Esophagus muscularis mucosa (tissue), 4 donors: Measurements from ENCODE around the gene POU2F1. TPM values are rescaled to one million over a fixed set of nuclear protein-coding genes. Genes with fewer than 3 reads are reported as not detected.

ENCODE experiments used
- DNase-seq: peaks from one replicate; pipeline ENCODE4 v3.0.0-alpha.2; 2017; ENCODE audit errors: extremely low spot score
- H3K27ac ChIP-seq, 4 donors: fragments of 200-600 bp; sonication (generic); replicated peaks in 1 of 4; 1 replicate in 3 of 4; 2 replicates in 1 of 4; pipeline ENCODE4 v1.5.1; 2016 to 2019; ENCODE audit warnings: mild to moderate bottlenecking in 1 of 4
- H3K27me3 ChIP-seq, 4 donors: fragments of 200-600 bp; sonication (generic); one replicate each; pipeline versions ENCODE4 v1.5.1 to v1.6.0; 2016 to 2019
- H3K36me3 ChIP-seq, 4 donors: fragments of 200-600 bp; sonication (generic); one replicate each; pipeline ENCODE4 v1.5.1; 2016 to 2019
- H3K4me1 ChIP-seq, 4 donors: fragments of 200-600 bp; sonication (generic); one replicate each; pipeline ENCODE4 v1.5.1; 2016 to 2019
- H3K4me3 ChIP-seq, 4 donors: fragments of 200-600 bp; sonication (generic); 1 replicate in 2 of 4; 2 replicates in 2 of 4; pipeline ENCODE4 v1.5.1; 2016 to 2019; ENCODE audit warnings: mild to moderate bottlenecking in 4 of 4, moderate library complexity in 1 of 4
- H3K9me3 ChIP-seq, 4 donors: fragments of 200-600 bp; sonication (generic); 1 replicate in 3 of 4; 2 replicates in 1 of 4; pipeline ENCODE4 v1.5.1; 2016 to 2019
- CTCF ChIP-seq, 3 experiments: fragments of 200-600 bp in 2 of 3; fragments of 450-650 bp in 1 of 3; sonication (generic) in 2 of 3; IDR thresholded peaks; one replicate each; pipeline ENCODE4 v1.5.1; 2017 to 2019; ENCODE audit warnings: antibody characterized with exemption in 3 of 3, mild to moderate bottlenecking in 2 of 3, moderate library complexity in 1 of 3
- EP300 ChIP-seq: sonication (generic); formaldehyde crosslinking; IDR thresholded peaks from one replicate; pipeline ENCODE4 v1.6.1; 2017; ENCODE audit warnings: antibody characterized with exemption
- POLR2A ChIP-seq: fragments of 450-650 bp; IDR thresholded peaks from one replicate; pipeline ENCODE4 v1.6.1; 2017; ENCODE audit warnings: antibody characterized with exemption, moderate library complexity, mild to moderate bottlenecking, low read depth
- POLR2AphosphoS5 ChIP-seq, 2 donors: sonication (generic); formaldehyde crosslinking; IDR thresholded peaks; one replicate each; pipeline ENCODE4 v1.6.1; 2017; ENCODE audit warnings: antibody characterized with exemption in 2 of 2
- WGBS: methylation state at CpG from one replicate; pipeline ENCODE4 v1.1.5; 2018; 5-methylcytosine and 5-hydroxymethylcytosine counted together
- intact Hi-C: fragments of 100-400 bp; cut with DNase I; formaldehyde crosslinking; loops from one replicate; pipeline ENCODE4 v1.15.1; 2023
- total RNA-seq, 4 donors: library from RNA; depleted of rRNA; stranded (reverse); fragments of >200 nt; gene quantifications; one replicate each; pipeline versions ENCODE4 v1.1.0 to v1.2.1, GENCODE V29; 2016

The POU2F1 gene
- total RNA-seq, 4 donors from 2014 or later: 7.3 to 13.4 (median 10.4) TPM

GRCh38 chr1:167441222-167441621, 220.5 kb downstream of the POU2F1 start:
- no peak for DNase-seq
- peaks cover 7 to 13% (median 10%) of the 10 kb centered on the region in 4 donors for H3K4me1 ChIP-seq
- no peak overlapping the region for H3K4me3 ChIP-seq
- TF ChIP-seq POLR2A (no peak), EP300 (no peak), CTCF (IDR thresholded peaks at IDR 0.05) (no peak), POLR2AphosphoS5 (IDR thresholded peaks at IDR 0.05) (no peak)
- intact Hi-C loops: loop anchor here (5.0 to 10.0 kb wide), 2 partner anchors 174 to 536 kb away; no protein-coding TSS in a partner anchor
- H3K27ac ChIP-seq: no peak overlapping the region
- peaks cover 0 to 24% (median 4%) of the 10 kb centered on the region in 4 donors for H3K27me3 ChIP-seq
- H3K9me3 ChIP-seq: no peaks in the 10 kb centered on the region
- WGBS: 88% methylated on average over 3 of the region's 3 CpGs
- H3K36me3 ChIP-seq: no peaks in the 10 kb centered on the region

GRCh38 chr1:167442142-167442848, 221.6 kb downstream of the POU2F1 start:
- Histone ChIP-seq H3K36me3 (no peaks in the 10 kb centered on the region), H3K9me3 (no peaks in the 10 kb centered on the region), H3K27me3 (peaks cover 0 to 24% (median 4%) of the 10 kb centered on the region in 4 donors), H3K27ac (no peak overlapping the region), H3K4me1 (peaks cover 7 to 13% (median 10%) of the 10 kb centered on the region in 4 donors), H3K4me3 (no peak overlapping the region)
- no peak for TF ChIP-seq EP300
- peak; percentile 79 to 91 (median 79) for TF ChIP-seq CTCF (IDR thresholded peaks at IDR 0.05)
- WGBS: 52% methylated on average over 12 of the region's 12 CpGs
- intact Hi-C loops: loop anchor here (2.0 to 10.0 kb wide), 3 partner anchors 175 to 537 kb away; no protein-coding TSS in a partner anchor
- no peak for DNase-seq

GRCh38 chr1:167442854-167443565, 222.3 kb downstream of the POU2F1 start:
- intact Hi-C loops: loop anchor here (2.0 to 10.0 kb wide), 3 partner anchors 176 to 538 kb away; no protein-coding TSS in a partner anchor
- 98% methylated on average over 7 of the region's 9 CpGs for WGBS
- no peaks in the 10 kb centered on the region for H3K9me3 ChIP-seq
- no peak for DNase-seq
- H3K36me3 ChIP-seq: no peaks in the 10 kb centered on the region
- H3K4me3 ChIP-seq: no peak overlapping the region
- TF ChIP-seq EP300 (no peak), POLR2AphosphoS5 (IDR thresholded peaks at IDR 0.05) (no peak), POLR2A (no peak), CTCF (IDR thresholded peaks at IDR 0.05) (no peak)
- H3K4me1 ChIP-seq: peaks cover 7 to 13% (median 10%) of the 10 kb centered on the region in 4 donors
- peaks cover 0 to 22% (median 4%) of the 10 kb centered on the region in 4 donors for H3K27me3 ChIP-seq
- H3K27ac ChIP-seq: no peak overlapping the region

- no peaks in the 10 kb centered on the region for H3K36me3 ChIP-seq
- no peak overlapping the region for H3K4me3 ChIP-seq
- DNase-seq: no peak
- intact Hi-C loops: loop anchor here (2.0 to 10.0 kb wide), 3 partner anchors 176 to 539 kb away; no protein-coding TSS in a partner anchor
- H3K27ac ChIP-seq: no peak overlapping the region
- H3K27me3 ChIP-seq: peaks cover 0 to 15% (median 3%) of the 10 kb centered on the region in 4 donors
- peaks cover 7 to 11% (median 10%) of the 10 kb centered on the region in 4 donors for H3K4me1 ChIP-seq
- H3K9me3 ChIP-seq: no peaks in the 10 kb centered on the region
- WGBS: 94% methylated on average over 5 of the region's 5 CpGs
- TF ChIP-seq CTCF (IDR thresholded peaks at IDR 0.05) (no peak), EP300 (no peak), POLR2AphosphoS5 (IDR thresholded peaks at IDR 0.05) (no peak), POLR2A (no peak)
These were observed 223.1 kb downstream of the POU2F1 start for GRCh38 chr1:167443757-167444156.
